NCI-H1930 (cell line): ENCODE data around the gene GPR137.

Experiments used
- DNase-seq, 2 experiments: peaks; one replicate each; lab custom pipeline; 2025; lab: John Stamatoyannopoulos, UW

The GPR137 gene

DNA sequence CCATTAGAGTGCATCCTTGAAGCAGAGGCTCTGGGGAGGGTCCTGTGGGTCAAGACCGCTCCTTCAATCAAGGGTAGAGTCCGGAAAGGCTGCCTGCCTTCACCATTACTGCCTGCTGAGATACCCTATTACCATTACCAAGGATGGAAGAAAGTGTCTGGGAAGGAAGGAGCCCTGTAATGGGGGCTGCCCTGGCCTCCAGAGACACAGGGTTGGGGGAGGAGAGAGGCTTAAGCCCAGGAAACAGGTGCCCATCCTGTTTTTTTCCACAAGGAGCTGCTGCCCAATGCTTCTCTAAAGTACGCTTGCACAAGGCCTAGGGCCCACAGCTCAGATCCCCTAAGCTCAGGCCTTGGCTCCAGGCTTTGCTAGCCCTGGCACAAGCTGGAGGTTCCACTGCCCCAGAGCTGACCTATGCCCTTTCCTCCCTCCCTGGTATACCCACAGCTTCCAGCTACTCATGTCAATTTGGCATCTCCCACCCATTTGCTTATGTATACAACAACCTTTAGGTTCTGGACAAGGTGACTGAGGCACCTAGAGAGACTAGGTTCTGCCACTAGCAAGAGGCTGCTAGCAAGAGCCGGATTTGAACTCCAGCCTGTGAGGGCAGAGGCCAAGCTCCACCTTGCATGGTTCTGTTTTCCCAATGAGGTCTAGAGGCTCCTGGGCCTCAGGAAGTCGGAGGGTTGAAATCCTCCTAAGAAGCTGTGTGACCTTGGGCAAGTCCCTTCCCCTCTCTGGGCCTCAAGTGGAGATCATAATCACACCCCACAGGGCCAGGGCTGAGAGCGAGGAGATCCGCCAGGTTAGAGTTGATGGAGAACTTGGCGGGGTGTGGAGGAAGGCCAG is 35.9 kb upstream of the GPR137 start:
- DNase-seq, result no peak

DNA sequence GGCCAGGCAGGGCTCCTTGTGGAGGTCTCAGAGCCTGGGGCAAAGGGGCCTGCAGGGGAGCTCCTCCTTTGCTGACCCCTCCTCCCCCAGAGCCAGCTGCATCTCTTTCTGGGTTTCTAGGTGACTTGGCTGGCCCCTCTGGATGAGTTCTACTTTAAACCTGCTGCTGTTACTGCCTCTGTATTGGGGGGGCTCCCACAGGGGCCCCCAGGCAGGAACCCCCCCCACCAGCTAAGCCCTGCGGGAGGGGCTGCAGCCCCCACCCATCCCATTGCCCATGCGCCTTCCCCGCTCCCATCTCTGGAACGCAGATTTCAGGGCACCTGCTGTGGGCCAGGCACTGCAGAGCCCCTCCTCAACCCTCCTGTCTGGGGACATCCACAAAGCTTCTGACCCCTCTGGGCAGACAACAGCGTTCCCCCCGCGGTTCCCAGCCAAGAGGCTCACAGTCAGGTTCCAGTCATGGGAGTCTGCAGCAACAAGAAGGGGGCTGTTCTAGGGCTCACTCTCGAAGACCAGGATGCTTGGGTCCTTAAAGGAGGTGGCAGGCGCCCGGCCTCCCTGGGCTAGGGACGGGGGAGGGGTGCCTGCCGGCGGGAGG is 35.1 kb upstream of the GPR137 start:
- no peak for DNase-seq

DNA sequence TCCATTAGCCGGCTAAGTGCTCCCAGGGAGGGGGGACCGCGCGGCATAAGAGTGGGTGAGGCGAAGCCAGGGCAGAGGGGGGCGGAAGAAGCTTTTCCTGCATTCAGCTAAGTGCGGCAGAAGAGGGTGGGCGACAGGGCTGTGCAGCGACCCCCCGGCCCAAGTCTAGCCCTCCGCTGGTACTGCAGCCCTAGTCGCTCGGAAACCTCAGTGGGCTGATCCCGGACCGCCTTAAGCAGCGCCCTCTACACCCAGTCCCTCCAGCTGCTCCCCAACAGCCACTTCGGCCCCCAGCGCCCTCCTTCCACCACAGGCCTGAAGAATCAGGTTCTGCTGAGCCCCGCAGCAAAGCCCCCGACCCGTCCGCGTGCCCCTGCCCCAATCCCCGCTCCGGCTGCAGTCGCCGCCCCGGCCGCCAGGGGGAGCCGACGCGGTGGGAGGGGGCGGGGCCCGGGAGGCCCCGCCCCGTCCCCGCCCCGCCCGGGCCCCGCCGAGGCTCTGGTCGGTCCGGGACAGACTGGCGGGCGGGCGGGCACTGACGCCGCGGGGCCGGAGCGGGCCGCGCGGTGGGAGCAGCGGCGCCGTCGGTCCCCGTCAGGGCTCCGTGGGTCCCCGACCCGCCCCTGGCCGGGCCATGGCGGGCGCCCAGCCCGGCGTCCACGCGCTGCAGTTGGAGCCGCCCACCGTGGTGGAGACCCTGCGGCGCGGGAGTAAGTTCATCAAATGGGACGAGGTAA is 34.5 kb upstream of the GPR137 start, which contains the start of gene PLCB3:
Gene PLCB3, plus strand, starts transcription at position 515 of the 737 bp plus-strand sequence. Its CDS starts 120 bp downstream, at position 635.
- peak; percentile 38 to 58 for DNase-seq

DNA sequence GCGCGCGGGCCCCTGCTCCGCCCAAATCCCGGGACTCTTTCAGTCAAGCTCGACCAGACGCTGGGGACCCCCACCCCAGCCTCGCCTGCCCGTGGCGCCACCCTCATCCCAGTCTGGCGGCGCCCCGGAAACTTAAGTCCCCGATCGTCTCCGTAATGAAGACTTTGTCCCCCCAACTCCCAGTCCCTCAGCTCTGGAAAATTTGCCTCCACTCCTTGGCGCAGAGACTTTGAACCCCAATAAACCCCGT is 34.0 kb upstream of the GPR137 start:
- DNase-seq, result no peak

DNA sequence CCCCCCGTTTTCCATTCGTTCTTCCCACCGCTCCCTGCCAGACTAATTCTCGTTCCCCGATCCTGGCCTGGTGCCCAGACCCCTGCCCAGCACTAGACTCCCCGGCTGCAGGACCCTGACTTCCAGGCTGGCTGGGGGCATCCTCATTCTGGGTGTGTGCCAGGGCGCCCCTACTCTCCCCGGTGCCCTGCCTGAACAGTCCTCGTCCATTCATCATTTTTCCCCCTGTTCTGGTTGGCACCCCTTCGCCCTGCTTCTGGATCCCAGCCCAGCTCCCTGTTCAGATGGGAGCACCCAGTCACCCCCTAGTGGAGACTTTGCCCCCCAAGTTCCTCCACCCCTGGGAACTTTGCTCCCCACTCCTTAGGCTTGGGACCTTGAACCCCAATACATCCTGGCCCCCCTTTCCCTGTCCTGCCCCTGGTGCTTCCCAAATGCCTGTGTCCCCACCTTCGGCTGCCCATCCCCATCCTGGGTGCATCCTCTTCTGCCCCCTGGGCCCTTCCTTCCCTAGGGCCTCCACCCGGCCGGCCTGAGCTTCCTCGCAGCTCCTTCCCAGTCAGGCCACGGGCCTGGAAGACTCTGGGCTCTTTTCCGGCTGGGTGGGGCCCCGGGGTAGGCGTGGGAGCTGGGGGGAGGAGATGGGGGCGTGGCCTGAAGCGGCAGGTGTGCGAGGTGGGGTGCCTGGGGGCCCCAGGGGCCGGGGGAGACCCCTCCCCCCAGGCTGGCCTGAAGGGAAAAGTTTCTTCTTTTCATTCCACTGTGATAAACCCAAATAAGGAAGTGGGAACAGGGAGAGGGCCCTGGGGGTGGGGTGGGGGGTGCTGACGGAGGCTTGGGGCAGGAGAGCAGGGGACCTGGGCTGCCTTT is 33.4 kb upstream of the GPR137 start:
- DNase-seq, result no peak

DNA sequence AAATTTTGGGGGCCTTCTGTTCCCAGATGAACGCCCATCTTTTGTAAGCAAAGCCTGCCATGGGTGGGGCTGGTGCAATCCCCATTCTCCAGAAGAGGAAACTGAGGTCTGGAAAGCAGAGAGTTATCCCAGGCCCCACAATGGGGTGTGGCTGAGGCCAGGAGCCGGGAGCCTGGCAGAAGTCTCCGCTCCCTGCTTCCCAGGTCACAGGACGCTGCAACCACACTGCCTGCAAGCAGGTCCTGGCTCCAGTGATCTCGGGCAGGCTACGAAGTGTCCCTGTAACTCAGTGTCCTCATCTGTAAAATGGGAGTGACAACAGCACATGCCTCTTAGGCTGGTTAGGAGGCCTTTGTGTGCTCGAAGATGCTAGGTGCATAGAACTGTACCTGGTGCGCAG is 32.6 kb upstream of the GPR137 start:
- DNase-seq, result no peak

DNA sequence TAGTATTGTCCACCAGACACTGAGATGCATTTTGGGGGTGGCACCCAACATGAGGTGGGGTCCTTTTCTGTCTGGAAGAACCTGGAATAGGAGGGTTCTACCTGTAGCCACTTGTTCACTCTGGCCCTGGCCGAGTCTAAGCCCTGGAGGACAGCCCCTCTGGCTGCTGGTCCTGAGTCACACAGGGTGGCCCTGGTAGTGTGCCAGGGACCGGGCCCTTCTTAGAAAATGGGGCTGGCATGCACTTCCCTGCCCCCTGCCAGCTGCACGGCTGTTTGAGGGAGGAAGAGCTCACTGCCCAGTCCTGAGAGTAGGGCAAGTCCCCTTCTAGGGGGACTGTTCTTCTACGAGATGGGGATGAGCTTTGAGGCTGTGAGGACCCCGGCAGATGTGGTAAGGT is 32.2 kb upstream of the GPR137 start:
- DNase-seq, result no peak

DNA sequence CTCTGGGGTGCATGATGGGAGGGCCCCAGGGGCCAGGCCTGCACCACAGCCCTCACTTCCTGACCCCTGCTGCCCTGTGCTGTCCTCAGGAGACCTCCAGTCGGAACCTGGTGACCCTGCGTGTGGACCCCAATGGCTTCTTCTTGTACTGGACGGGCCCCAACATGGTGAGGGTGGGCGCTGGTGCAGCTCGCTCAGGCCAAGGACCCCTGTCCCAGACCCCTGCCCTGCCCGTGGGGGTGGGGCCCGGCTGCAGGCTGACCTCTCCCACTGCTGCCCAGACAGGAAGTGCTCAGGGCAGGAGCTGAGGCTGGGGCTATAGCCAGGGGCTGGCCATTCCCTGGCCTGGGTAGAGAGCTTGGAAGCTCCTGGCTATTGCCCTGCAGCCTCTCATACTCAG is 31.3 kb upstream of the GPR137 start:
- no peak for DNase-seq

DNA sequence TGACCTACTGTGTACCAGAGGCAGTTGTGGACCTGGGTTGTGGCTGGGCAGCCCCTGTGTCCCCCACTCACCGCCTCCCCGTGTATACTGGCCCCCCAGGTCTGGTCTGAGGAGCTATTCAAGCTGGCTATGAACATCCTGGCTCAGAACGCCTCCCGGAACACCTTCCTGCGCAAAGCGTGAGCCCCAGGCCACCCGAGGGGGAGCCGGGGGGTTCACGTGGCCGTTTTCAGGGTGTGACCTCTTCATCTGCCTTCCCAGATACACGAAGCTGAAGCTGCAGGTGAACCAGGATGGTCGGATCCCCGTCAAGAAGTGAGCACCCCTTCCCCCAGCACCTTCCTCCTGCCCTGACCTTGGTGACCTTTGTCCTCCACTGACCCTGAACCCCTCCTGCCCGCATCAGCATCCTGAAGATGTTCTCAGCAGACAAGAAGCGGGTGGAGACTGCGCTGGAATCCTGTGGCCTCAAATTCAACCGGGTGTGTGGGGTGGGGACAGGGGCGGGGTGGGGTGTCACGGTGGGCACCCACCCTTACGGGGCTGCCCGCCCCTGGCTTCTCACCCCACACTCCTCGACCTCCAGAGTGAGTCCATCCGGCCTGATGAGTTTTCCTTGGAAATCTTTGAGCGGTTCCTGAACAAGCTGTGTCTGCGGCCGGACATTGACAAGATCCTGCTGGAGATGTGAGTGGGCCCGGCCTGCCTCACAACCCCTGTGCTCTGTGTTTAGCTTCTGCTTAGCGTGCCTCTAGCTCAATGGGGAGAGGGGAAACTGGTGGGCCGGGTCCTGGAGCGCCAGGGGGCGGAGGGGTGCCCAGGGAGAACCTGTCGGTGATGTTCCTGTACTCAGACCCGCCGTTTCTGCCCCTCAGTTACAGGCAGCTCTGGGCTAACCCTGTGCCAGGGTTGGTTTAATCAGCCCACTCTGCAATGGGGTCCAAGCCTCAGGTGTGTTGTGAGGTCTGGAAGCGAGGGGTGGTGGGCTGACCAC is 30.2 kb upstream of the GPR137 start:
- DNase-seq, result no peak

DNA sequence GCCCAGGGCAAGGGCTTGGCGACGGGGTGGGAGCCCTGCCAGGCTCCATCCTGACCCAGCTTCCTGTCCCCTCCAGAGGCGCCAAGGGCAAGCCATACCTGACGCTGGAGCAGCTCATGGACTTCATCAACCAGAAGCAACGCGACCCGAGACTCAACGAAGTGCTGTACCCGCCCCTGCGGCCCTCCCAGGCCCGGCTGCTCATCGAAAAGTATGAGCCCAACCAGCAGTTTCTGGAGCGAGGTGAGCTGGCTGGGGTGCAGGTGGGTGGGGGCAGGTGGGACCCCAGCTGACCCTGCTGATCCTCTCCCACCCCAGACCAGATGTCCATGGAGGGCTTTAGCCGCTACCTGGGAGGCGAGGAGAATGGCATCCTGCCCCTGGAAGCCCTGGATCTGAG is 29.3 kb upstream of the GPR137 start:
- DNase-seq, result no peak

DNA sequence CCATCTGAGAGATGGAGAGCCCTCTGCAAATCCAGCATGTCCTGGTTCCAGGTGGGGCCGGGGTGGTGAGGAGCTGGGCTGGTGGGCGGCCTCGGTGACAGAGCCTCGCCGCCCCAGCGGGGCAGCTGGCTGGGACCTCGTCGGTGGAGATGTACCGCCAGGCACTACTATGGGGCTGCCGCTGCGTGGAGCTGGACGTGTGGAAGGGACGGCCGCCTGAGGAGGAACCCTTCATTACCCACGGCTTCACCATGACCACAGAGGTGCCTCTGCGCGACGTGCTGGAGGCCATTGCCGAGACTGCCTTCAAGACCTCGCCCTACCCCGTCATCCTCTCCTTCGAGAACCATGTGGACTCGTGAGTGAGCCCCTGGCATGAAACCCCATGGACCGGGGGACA is 27.3 kb upstream of the GPR137 start:
- no peak for DNase-seq

DNA sequence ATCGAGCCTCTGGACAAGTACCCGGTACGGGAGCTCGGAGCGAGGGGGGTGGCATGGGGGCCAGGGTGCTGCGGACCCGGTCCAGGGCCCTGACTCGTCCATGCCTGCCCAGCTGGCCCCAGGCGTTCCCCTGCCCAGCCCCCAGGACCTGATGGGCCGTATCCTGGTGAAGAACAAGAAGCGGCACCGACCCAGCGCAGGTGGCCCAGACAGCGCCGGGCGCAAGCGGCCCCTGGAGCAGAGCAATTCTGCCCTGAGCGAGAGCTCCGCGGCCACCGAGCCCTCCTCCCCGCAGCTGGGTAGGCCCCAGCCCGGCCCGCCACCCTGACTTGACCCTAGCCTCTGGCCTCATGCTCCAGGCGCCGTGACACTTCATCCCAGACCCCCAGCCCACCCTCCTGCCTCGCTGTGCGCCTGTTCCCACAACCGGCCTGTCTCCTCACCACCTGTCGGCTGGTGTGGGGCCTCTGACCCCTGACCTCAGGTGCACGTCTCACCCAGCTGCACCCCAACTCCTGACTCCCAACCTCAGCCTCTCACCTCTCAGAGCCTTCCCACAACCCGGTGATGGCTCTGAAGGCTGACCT is 26.6 kb upstream of the GPR137 start:
- no peak for DNase-seq

DNA sequence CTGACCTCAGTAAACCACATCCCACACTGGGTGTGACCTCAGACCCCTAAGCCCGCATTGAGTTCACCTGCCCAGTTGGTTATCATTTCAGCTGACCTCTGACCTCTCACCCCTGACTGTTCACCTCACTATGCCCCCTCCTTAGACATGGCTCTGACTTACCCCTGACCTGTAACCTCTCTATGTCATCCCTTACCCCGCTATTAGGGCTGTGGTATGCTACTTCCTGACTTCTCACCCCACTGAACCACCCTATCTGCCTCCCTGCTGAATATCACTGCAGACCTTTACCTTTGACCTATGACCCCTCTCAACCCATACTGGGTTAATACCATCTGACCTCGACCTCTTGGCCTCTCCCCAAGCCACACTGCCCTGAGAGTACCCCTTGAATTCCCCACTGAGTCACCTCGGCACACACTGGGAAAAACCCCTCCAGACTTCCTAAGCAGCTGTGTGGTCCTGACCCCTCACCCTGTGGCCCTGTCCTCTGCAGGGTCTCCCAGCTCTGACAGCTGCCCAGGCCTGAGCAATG is 26.0 kb upstream of the GPR137 start:
- no peak for DNase-seq

DNA sequence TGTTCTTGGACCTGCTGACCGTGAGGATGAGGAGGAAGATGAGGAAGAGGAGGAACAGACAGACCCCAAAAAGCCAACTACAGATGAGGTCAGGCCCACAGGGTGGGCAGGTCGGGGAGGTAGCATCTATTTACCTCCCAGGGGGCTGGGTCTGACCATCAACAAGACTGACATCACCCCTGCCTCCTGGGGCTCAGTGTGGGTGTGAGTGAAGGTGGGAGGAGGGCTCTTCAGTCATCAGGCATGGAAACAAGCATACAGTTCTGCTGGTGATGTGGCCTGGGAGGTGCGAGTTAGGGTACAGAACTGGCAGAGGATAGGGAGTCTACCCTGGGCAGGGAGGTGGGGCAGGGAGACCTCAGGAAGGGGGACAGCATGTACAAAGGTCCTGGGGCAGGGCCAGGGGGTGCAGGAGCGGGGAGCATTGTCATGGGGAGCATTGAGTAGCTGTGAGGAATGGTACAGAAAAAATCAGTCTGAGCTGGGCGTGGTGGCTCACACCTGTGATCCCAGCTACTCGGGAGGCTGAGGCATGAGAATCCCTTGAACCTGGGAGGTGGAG is 25.4 kb upstream of the GPR137 start:
- DNase-seq, result no peak

DNA sequence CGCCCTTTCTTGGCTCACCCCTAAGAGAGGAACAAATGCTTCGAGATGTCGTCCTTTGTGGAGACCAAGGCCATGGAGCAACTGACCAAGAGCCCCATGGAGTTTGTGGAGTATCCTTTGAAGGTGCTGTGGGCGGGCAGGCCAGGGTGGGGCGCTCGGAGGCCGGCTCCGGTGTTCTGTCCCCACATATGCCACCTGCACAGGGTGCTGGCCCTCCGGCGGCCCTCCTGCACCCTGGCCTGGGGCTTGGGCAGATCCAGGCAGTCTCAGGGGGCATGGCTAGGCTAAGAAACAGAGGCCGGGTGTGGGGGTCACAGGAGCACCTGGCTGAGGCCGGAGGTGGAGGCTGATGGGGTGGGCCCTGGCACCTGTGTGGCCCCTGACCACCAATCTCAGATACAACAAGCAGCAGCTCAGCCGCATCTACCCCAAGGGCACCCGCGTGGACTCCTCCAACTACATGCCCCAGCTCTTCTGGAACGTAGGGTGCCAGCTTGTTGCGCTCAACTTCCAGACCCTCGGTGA is 24.0 kb upstream of the GPR137 start:
- no peak for DNase-seq

DNA sequence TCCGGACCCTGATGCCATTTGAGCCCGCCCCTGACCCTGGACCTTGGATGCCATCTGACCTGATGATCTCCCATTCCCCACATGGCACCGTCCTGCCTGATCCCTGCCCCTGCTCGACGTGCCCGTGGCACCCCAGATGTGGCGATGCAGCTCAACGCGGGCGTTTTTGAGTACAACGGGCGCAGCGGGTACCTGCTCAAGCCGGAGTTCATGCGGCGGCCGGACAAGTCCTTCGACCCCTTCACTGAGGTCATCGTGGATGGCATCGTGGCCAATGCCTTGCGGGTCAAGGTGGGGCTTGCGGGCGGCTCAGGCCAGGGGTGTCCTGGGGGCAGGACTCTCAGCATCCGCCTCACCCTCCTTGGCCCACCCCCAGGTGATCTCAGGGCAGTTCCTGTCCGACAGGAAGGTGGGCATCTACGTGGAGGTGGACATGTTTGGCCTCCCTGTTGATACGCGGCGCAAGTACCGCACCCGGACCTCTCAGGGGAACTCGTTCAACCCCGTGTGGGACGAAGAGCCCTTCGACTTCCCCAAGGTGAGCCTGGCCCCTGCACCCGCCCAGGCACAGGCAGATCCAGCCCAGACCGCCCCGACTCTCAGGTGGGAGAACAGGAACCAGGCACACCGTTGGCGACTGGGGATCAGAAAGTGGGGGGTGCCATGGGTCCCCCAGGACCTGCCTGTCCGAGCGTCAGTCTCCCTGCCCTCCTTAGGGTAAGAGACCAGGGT is 23.2 kb upstream of the GPR137 start:
- DNase-seq, result no peak

DNA sequence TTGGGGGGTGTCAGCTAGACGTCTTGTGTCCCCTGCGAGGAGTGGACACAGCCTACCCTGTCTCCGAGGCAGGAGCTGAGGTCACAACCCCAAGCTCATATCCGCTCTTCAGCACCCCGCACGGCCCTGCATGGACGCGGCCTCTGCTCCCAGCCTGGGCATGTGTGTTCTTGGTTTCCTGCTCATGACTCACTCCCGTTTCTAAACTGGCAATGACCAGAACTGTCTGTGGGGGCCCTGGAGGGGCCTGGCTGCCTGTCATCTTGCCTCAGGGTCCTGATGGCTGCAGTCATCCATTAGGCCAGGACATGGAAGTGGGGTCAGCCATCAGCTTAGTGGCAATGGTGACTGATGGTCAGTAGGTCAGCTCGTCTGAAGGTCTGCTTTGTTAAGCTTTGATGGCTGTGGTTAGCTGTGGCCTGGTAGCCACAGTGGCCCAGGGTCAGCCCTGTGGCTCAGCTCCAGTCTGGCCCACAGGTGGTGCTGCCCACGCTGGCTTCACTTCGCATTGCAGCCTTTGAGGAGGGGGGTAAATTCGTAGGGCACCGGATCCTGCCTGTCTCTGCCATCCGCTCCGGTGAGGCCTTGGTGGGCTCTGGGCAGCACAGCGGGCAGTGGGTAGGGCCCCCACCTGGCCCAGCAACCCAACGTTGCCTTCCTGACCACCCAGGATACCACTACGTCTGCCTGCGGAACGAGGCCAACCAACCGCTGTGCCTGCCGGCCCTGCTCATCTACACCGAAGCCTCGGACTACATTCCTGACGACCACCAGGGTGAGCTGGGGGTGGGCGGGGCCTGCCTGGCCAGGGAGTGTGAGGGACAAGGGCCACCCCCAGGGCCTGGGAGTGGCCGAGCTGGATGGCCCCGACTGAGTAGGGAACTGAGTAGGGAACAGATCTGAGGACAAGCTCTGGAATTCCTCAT is 22.4 kb upstream of the GPR137 start:
- DNase-seq, result no peak

DNA sequence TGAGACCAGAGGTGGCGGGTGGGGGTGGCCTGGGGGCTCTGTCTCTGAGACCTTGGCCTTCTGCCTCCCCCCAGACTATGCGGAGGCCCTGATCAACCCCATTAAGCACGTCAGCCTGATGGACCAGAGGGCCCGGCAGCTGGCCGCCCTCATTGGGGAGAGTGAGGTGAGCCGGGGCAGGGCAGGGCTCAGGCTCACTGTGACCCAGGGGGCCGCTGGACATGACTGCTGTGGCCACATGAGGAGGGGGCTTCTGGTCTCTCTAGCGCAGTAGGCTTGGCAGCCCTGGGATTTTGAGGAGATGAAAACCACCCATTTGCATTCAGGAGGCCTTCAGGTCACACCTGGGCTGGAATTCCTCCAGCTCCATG is 21.7 kb upstream of the GPR137 start:
- DNase-seq, result no peak
